ENCODE measurements around the gene SYNRG. TPM values are rescaled to one million over a fixed set of nuclear protein-coding genes. Genes with fewer than 3 reads are reported as not detected.

SYNRG gene
- polyA plus RNA-seq, 1 of the 3 experiments (the other 2 are of a cell fraction) = 8.9 TPM

DNA sequence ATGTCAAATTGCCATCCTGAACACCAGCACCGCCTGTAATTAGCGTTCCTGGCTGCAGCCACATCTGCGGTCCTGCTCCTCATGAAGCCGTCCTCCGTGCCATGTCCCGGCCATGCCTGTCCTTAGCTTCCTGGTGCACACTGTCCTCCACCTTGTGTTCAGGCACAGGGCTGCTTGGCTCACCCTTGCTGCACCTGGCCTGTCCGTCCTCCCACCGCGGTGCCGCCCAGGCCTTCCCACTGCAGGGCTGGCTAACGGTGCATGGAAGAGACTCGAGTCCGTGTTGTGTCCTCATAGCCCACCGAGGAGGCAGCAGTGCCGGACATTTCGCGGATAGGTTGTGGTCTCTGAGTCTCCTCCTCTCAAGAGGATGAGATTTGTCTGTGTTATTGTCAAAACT is 99.2 kb downstream of the SYNRG start:
- CTCF ChIA-PET = no interaction called here
- H4K20me1 ChIP-seq (ENCODE audit: insufficient read depth) = peaks cover 44% of the 10 kb centered on the region
- peaks cover 28 to 37% of the 10 kb centered on the region in 2 experiments for H3K36me3 ChIP-seq (replicated peaks in 1 of 2; ENCODE audit: control insufficient read depth in 1 of 2, insufficient read depth in 2 of 2, low read length in 1 of 2)

More for the DNA sequence above, 99.2 kb downstream of the SYNRG start:
- no peak overlapping the region for H2AFZ ChIP-seq (ENCODE audit: low read depth)
- peaks cover 0 to 11% of the 10 kb centered on the region in 2 experiments; a peak in 1 of 4 replicates for H3K4me1 ChIP-seq (ENCODE audit: control insufficient read depth in 1 of 2, insufficient read depth in 2 of 2, low read depth in 1 of 2, low read length in 1 of 2)
- H3K9me2 ChIP-seq = no peaks in the 10 kb centered on the region
- WGBS (ENCODE audit: low lambda C conversion rate) = 98% methylated on average over 16 of the region's 17 CpGs
- POLR2A ChIA-PET = no interaction called here
- H3K4me3 ChIP-seq (ENCODE audit: low read depth in 2 of 2, low read length in 1 of 2) = no peak overlapping the region
- DNase-seq = no peak
- peaks cover 21% of the 10 kb centered on the region for H3F3A ChIP-seq (replicated peaks; ENCODE audit: insufficient read depth)
- no peak overlapping the region for H3K4me2 ChIP-seq
- TF ChIP-seq TCF12 (IDR thresholded peaks at IDR 0.05) (no peak), JUND (IDR thresholded peaks at IDR 0.05) (no peak), TAF1 (IDR thresholded peaks at IDR 0.05; ENCODE audit: borderline replicate concordance, low read depth, low read length) (no peak), CHD2 (IDR thresholded peaks at IDR 0.05; ENCODE audit: low read length, partially characterized antibody) (no peak), ZBTB33 (IDR thresholded peaks at IDR 0.05; ENCODE audit: borderline replicate concordance, low read depth) (no peak), RCOR1 (IDR thresholded peaks at IDR 0.05; ENCODE audit: low read length) (no peak), MXI1 (IDR thresholded peaks at IDR 0.05; ENCODE audit: low read depth, low read length) (no peak), RXRA (IDR thresholded peaks at IDR 0.05; ENCODE audit: borderline replicate concordance, low read depth) (no peak), NRF1 (IDR thresholded peaks at IDR 0.05; ENCODE audit: low read depth, low read length) (no peak), SMC3 (IDR thresholded peaks at IDR 0.05; ENCODE audit: low read depth, low read length) (no peak), FOXM1 (IDR thresholded peaks at IDR 0.05; ENCODE audit: low read depth) (no peak), CTCF (IDR thresholded peaks at IDR 0.05) (no peak), GATA2 (CRISPR knock-in tag; IDR thresholded peaks at IDR 0.05) (no peak)
- TF ChIP-seq, protein P1, sequence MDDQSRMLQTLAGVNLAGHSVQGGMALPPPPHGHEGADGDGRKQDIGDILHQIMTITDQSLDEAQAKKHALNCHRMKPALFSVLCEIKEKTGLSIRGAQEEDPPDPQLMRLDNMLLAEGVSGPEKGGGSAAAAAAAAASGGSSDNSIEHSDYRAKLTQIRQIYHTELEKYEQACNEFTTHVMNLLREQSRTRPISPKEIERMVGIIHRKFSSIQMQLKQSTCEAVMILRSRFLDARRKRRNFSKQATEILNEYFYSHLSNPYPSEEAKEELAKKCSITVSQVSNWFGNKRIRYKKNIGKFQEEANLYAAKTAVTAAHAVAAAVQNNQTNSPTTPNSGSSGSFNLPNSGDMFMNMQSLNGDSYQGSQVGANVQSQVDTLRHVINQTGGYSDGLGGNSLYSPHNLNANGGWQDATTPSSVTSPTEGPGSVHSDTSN (IDR thresholded peaks at IDR 0.05) = no peak
- no peaks in the 10 kb centered on the region for H3K9me3 ChIP-seq
- H3K79me2 ChIP-seq (ENCODE audit: insufficient read depth) = peaks cover 91% of the 10 kb centered on the region
- no peak overlapping the region for H3K9ac ChIP-seq
- H3K27me3 ChIP-seq (ENCODE audit: insufficient read depth) = no peaks in the 10 kb centered on the region
- H3K27ac ChIP-seq (ENCODE audit: low read depth in 2 of 2, low read length in 1 of 2) = no peak overlapping the region

Data from SK-N-SH (cell line).